Naive B cell (primary cell): Measurements from ENCODE around the gene RBMS1. TPM values are rescaled to one million over a fixed set of nuclear protein-coding genes. Genes with fewer than 3 reads are reported as not detected.
A peak's percentile ranks its signal among the peaks of the same experiment; 100 is the strongest.

Experiments used
- ATAC-seq, 2 donors: fragments of 150-1000 bp; cut with Tn5 transposase; 2 replicates each; pipeline ENCODE4 v1.10.0; 2021; ENCODE audit warnings: low read depth in 2 of 2, mild to moderate bottlenecking in 2 of 2, moderate library complexity in 2 of 2
- DNase-seq: peaks from one replicate; pipeline ENCODE4 v3.0.0; 2022
- H3K27ac Mint-ChIP-seq, 6 donors: one replicate each; pipeline ENCODE4 v1.8.0; 2020 to 2022; ENCODE audit warnings: mild to moderate bottlenecking in 6 of 6, mixed read lengths in 6 of 6, moderate library complexity in 5 of 6, inconsistent platforms in 2 of 6
- H3K27me3 Mint-ChIP-seq, 3 donors: one replicate each; pipeline ENCODE4 v1.8.0; 2021 to 2022; ENCODE audit warnings: mixed read lengths in 3 of 3, mild to moderate bottlenecking in 1 of 3
- H3K36me3 Mint-ChIP-seq, 2 donors: one replicate each; pipeline ENCODE4 v1.8.0; 2020 to 2022; ENCODE audit warnings: mixed read lengths in 2 of 2, inconsistent platforms in 1 of 2, mild to moderate bottlenecking in 1 of 2
- H3K4me1 Mint-ChIP-seq, 3 donors: one replicate each; pipeline ENCODE4 v1.8.0; 2020 to 2022; ENCODE audit warnings: mixed read lengths in 3 of 3, inconsistent platforms in 1 of 3, mild to moderate bottlenecking in 1 of 3, moderate library complexity in 1 of 3
- H3K4me3 Mint-ChIP-seq, 8 donors: one replicate each; pipeline ENCODE4 v1.8.0; 2020 to 2022; ENCODE audit warnings: mild to moderate bottlenecking in 8 of 8, mixed read lengths in 8 of 8, moderate library complexity in 8 of 8, inconsistent platforms in 2 of 8
- H3K9me3 Mint-ChIP-seq, 7 donors: one replicate each; pipeline ENCODE4 v1.8.0; 2020 to 2022; ENCODE audit warnings: mixed read lengths in 7 of 7, mild to moderate bottlenecking in 5 of 7, inconsistent platforms in 2 of 7, moderate library complexity in 1 of 7
- polyA plus RNA-seq, 6 donors: library from polyadenylated mRNA; unstranded; fragments of 300-500 nt; fragmentation: Illumina TruSeq; gene quantifications; one replicate each; pipeline ENCODE4 v1.2.3, GENCODE V29; 2021; ENCODE audit warnings: low read depth in 6 of 6

RBMS1 gene
- polyA plus RNA-seq, 6 donors from 2014 or later: 40.1 to 89.0 (median 49.9) TPM

DNA sequence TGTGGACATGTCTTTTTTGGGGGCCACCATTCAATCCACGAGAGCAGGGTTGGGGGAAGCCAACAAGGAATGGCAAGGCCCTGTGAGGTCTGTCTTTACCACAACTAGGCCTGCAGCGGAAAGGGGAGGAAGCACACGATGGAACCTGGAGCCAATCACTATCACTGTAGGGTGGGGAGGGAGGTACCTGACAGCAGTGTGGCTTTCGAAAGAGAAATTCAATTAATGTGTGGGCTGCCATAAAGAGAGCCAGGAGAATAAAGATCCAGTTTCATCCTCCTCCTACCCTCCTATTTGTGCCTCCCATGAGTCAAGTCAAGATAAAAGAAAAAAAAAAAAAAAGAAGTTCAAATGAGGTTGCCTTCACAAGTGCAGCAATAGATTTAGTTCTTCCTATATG is 18.9 kb upstream of the RBMS1 start:
- DNase-seq: no peak
- ATAC-seq: no peak

DNA sequence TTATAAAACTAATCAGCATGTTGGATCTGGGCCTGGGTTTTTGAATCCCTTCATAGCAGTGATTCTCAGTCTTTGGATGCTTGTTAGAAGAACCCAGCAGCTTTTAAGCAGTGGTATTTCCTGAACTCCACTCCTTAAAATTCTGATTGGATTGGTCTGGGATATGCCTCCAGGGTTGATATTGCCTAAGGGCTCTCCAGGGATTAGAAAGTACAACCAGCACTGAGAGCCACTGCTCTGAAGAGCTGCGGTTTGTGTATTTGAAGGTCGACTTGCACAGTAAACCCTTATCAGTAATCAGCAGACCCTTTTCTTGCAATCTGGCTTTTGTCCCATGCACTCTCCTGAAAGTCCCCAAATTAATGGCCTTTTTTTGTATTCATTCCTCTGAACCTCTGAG is 17.0 kb upstream of the RBMS1 start:
- DNase-seq (no peak), ATAC-seq (no peak)
- Mint-ChIP-seq H3K4me1 (no peaks in the 10 kb centered on the region), H3K4me3 (no peak overlapping the region), H3K36me3 (no peaks in the 10 kb centered on the region), H3K27ac (no peak overlapping the region), H3K9me3 (no peaks in the 10 kb centered on the region), H3K27me3 (peaks cover 0 to 6% (median 0%) of the 10 kb centered on the region in 3 donors)

More for the DNA sequence above, 18.9 kb upstream of the RBMS1 start:
- no peaks in the 10 kb centered on the region for H3K36me3 Mint-ChIP-seq
- no peak overlapping the region for H3K27ac Mint-ChIP-seq
- H3K27me3 Mint-ChIP-seq: peaks cover 0 to 6% (median 3%) of the 10 kb centered on the region in 3 donors
- H3K4me1 Mint-ChIP-seq: no peaks in the 10 kb centered on the region
- no peak overlapping the region for H3K4me3 Mint-ChIP-seq
- H3K9me3 Mint-ChIP-seq: no peaks in the 10 kb centered on the region

DNA sequence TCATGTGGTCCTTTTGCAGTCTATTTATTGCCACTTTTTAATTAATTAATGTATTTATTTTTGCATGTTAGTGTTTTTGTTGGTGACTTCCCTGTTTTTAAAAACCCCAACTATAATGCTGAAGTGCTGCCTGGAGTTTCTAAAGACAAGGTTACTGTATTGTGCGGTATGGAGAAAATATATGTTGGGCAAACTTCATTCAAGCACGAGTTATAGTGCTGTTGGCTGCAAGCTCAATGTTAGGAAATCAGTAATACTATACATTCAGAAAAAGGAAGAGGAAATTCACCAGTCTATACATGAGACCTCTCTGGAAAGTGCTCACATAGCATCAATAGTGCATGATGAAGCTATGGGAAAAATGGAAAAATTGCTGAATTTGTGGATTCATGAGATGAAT is 15.4 kb upstream of the RBMS1 start:
- Mint-ChIP-seq H3K4me1 (no peaks in the 10 kb centered on the region), H3K27ac (no peak overlapping the region), H3K4me3 (no peak overlapping the region), H3K9me3 (no peaks in the 10 kb centered on the region), H3K36me3 (no peaks in the 10 kb centered on the region), H3K27me3 (peaks cover 0 to 6% (median 0%) of the 10 kb centered on the region in 3 donors)
- no peak for DNase-seq
- ATAC-seq: no peak

DNA sequence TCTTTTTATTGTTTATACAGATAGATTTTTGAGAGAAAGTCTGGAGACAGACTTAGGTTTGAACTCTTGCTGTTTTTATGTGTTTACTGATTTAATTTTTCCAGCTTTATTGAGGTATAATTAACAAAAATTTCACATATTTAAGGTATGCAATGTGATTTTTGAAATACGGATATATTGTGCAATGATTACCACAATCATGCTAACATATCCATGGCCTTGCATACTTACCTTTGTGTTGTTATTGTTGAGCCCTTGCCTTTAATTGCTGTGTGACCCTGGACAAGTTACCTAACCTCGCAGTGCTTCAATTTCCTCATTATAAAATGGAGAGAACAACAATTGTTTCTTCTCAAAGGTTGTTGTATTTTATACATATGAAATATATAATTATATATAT is 13.9 kb upstream of the RBMS1 start:
- no peaks in the 10 kb centered on the region for H3K36me3 Mint-ChIP-seq
- no peak overlapping the region for H3K4me3 Mint-ChIP-seq
- no peak for ATAC-seq
- peaks cover 0 to 6% (median 0%) of the 10 kb centered on the region in 3 donors for H3K27me3 Mint-ChIP-seq
- H3K27ac Mint-ChIP-seq: no peak overlapping the region
- DNase-seq: no peak
- H3K9me3 Mint-ChIP-seq: no peaks in the 10 kb centered on the region
- H3K4me1 Mint-ChIP-seq: no peaks in the 10 kb centered on the region

DNA sequence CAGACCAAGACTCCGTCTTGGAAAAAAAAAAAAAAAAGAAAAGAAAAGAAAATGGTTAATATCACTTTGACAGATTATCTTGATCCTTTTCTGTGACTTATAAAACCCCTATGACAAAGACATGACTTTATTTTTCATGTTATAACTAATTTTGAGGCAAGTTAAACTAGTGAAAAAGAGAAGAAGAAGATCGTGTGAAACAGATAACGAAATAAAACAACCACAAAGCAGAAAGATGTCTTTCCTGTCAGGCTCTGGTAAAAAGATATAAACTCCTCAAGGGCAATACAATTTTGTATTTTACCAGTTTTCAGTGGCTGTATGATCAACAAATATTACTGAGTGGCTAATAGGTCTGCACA is 13.4 kb upstream of the RBMS1 start:
- no peak overlapping the region for H3K4me3 Mint-ChIP-seq
- peaks cover 0 to 6% (median 0%) of the 10 kb centered on the region in 3 donors for H3K27me3 Mint-ChIP-seq
- no peaks in the 10 kb centered on the region for H3K4me1 Mint-ChIP-seq
- H3K9me3 Mint-ChIP-seq: no peaks in the 10 kb centered on the region
- no peak for DNase-seq
- no peak for ATAC-seq
- no peak overlapping the region for H3K27ac Mint-ChIP-seq
- H3K36me3 Mint-ChIP-seq: no peaks in the 10 kb centered on the region

DNA sequence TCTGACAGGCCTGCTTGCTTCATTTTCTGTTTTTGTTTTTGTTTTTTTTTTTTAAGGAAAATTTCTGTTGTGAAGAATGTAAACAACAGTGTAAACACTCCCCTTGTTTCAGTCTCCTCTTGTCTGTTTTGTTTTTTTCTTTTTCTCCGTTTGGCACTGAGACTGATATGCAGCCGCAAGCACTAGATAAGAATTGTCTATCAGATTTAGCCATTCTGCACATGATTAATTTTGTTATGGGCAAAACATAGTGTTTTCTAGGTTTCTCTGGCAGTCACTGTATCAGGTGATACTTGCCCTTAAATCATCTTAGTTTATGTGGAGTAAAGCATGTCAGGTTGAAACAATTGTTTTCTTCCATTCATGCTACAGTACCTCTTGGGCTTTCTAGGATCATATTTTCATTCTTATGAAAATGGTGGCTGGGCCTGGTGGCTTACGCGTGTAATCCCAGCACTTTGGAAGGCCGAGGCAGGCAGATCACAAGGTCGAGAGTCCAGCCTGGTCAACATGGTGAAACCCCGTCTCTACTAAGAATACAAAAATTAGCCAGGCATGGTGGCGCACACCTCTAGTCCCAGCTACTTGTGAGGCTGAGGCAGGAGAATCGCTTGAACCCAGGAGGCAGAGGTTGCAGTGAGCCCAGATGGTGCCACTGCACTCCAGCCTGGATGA is 12.9 kb upstream of the RBMS1 start:
- Mint-ChIP-seq H3K4me3 (peak overlapping the region in 1 of 8 donors; percentile 9), H3K27ac (no peak overlapping the region), H3K27me3 (peaks cover 0 to 6% (median 0%) of the 10 kb centered on the region in 3 donors), H3K9me3 (no peaks in the 10 kb centered on the region), H3K4me1 (no peaks in the 10 kb centered on the region), H3K36me3 (no peaks in the 10 kb centered on the region)
- no peak for ATAC-seq
- no peak for DNase-seq

DNA sequence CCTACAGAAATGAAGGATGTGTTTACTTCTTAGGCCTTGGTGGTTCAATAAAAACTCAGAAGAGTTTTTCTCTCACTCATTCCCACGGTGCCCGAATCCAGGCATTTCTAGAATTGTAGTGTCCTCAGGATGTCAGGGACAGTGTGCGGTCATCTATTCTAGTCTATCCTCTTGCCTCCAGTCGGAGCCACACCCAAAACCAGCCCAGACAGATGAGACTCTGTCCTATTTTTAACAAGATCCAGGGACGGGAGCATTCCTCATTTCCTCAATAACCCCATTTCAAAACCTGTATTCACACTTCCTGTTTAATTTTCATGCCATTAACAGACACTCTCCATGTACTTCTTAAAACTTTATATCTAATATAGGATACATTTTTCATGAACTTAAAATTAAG is 11.6 kb upstream of the RBMS1 start:
- Mint-ChIP-seq H3K4me1 (no peaks in the 10 kb centered on the region), H3K27me3 (no peaks in the 10 kb centered on the region), H3K36me3 (no peaks in the 10 kb centered on the region), H3K27ac (no peak overlapping the region), H3K9me3 (no peaks in the 10 kb centered on the region), H3K4me3 (no peak overlapping the region)
- DNase-seq (no peak), ATAC-seq (no peak)

DNA sequence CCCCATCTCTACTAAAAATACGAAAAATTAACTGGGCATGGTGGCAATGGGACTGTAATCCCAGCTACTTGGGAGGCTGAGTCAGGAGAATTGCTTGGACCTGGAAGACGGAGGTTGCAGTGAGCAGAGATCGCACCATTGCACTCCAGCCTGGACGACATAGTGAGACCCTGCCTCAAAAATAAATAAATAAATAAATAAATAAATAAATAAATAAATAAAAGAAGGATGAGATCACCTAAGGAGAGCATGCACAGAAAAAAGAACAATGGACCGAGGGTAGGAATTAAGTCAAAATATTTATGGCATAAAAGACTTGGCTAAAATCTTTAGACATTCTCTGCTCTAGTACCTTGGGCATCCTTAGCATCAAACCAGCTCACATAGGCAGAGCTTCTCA is 8.9 kb upstream of the RBMS1 start:
- Mint-ChIP-seq H3K27ac (no peak overlapping the region), H3K36me3 (no peaks in the 10 kb centered on the region), H3K4me1 (no peaks in the 10 kb centered on the region), H3K4me3 (no peak overlapping the region), H3K27me3 (peaks cover 0 to 4% (median 0%) of the 10 kb centered on the region in 3 donors), H3K9me3 (no peaks in the 10 kb centered on the region)
- DNase-seq (no peak), ATAC-seq (no peak)

DNA sequence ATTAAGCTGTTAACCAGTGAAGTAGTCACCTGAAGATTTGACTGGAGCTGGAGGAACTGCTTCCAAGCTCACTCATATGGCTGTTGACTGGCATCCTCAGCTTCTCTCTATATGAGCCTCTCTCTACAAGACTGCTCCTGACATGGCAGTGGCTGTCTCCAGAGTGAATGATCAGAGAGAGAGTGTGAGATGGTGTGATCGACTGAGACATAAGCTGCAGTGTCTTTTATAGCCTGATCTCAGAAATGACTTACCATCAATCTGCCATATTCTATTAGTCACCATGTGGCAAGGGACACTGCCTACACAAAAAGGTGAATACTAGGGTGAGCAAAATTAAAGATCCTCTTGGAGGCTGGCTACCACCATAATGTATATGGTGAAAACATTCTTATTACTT is 7.8 kb upstream of the RBMS1 start:
- H3K36me3 Mint-ChIP-seq: no peaks in the 10 kb centered on the region

DNA sequence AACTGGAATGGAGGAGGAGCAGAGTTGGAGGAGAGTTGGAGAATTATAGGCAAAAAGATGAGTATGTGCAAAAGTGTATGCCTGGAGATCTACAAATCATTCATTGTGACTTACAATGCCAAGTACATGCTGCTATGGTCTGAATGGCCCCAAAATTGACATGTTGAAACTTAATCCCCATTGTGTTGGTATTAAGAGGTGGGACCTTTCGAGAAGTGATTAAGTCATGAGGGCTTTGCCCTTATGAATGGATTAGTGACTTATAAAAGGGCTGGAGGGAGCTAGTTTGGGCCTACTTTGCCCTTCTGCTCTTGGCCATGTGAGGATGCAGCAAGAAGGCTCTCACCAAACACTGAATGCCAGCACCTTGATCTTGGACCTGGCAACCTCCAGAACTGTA is 6.3 kb upstream of the RBMS1 start:
- Mint-ChIP-seq H3K4me3 (no peak overlapping the region), H3K4me1 (no peaks in the 10 kb centered on the region), H3K36me3 (no peaks in the 10 kb centered on the region), H3K27ac (no peak overlapping the region), H3K9me3 (no peaks in the 10 kb centered on the region), H3K27me3 (peaks cover 10 to 15% (median 13%) of the 10 kb centered on the region in 3 donors)
- ATAC-seq: no peak
- no peak for DNase-seq

More for the DNA sequence above, 7.8 kb upstream of the RBMS1 start:
- Mint-ChIP-seq H3K4me3 (no peak overlapping the region), H3K27me3 (peaks cover 0 to 8% (median 4%) of the 10 kb centered on the region in 3 donors), H3K4me1 (no peaks in the 10 kb centered on the region), H3K9me3 (no peaks in the 10 kb centered on the region), H3K27ac (no peak overlapping the region)
- ATAC-seq (no peak), DNase-seq (no peak)

DNA sequence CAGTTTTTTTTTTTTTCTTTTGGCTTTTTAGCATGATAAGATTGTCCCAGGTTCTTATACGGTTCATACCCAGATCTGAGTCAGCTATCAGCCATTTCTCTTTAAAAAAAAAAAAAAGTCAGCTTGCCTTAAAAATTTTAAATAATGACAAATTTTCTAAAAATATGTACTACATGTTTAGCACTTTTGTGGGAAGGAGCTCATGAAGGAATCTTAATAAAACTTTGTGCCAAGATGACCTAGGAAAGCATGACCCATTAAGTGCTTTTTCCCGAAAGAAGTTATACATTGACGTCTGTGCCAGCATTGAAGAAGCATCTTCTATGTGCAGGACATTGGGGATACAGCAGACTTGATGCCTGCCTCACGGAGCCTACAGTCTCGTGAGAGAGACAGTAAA is 4.5 kb upstream of the RBMS1 start:
- DNase-seq: no peak
- no peaks in the 10 kb centered on the region for H3K36me3 Mint-ChIP-seq
- peaks cover 3 to 14% (median 3%) of the 10 kb centered on the region in 3 donors for H3K4me1 Mint-ChIP-seq
- no peak overlapping the region for H3K27ac Mint-ChIP-seq
- H3K4me3 Mint-ChIP-seq: no peak overlapping the region
- peaks cover 22 to 28% (median 27%) of the 10 kb centered on the region in 3 donors for H3K27me3 Mint-ChIP-seq
- no peak for ATAC-seq
- H3K9me3 Mint-ChIP-seq: no peaks in the 10 kb centered on the region

DNA sequence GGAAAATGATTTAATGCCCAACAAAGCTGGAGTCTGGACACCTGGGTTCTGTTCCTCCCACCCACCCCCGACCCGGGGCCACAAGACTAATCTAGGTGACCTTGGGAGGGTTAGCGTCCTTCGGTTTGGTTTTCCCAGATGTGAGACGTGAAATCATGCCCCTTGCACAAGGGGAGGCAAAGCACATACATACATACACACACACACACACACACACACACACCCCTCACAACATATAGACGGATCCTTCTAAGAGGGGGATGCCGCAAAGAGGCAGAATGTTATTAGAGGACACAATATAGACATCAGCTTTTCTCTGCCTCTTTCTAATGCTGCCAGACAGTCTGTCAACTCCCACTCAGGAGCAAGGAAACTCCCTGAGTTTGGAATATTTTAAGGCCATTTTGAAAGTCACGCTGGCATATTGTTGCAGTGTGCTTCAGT is 616 bp upstream of the RBMS1 start:
- H3K27ac Mint-ChIP-seq: no peak overlapping the region
- DNase-seq: no peak

DNA sequence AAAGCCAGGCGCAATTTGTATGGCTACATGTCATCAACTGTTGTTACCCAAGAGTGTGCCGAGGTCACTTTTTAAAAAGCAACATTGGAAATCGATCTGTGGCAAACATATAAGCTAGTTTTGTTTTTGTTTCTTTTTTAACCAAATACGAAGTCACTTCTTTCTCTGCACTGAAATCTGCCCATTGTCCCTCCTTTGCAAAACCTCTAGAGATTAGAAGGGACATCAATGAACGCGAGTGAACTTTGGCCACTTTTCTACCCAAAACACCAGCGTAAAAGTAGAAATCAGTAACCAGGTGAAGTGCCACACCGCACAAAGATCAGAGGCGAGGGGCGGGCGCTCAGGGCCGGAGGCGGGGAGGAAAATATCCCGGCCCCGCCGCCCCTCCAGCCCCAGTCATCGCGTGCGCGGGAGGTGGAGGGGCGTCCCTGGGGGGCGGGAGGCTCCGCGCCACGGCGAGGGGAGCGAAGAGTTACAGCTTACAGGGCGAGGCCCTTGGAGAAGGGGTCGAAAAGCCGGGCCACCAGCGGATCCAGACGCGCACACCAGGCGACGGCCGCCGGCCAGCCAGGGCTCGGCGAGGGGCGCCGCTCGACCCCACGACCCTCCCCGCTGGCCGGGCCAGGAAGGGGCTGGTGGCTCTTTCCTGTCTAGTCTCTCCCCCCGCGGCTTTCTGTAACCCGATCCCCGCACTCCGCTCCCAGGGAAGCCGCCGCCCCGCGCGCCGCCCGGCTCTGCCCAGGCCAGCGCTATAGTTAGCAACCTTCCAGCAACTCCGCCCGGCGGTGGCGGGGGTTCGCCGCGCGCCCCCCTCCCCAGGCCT is 993 bp downstream of the RBMS1 start:
- Mint-ChIP-seq H3K4me3 (peak overlapping the region; percentile 83 to 92 (median 88)), H3K36me3 (no peaks in the 10 kb centered on the region), H3K9me3 (no peaks in the 10 kb centered on the region), H3K4me1 (peaks cover 3 to 21% (median 6%) of the 10 kb centered on the region in 3 donors), H3K27me3 (peaks cover 42 to 54% (median 44%) of the 10 kb centered on the region in 3 donors), H3K27ac (peak overlapping the region in 2 of 6 donors; percentile 53 to 60)
- ATAC-seq (peak; percentile 39 to 52), DNase-seq (peak; percentile 4)

More for the DNA sequence above, 616 bp upstream of the RBMS1 start:
- Mint-ChIP-seq H3K9me3 (no peaks in the 10 kb centered on the region), H3K4me3 (peak overlapping the region; percentile 77 to 92 (median 83)), H3K4me1 (peaks cover 3 to 21% (median 6%) of the 10 kb centered on the region in 3 donors), H3K27me3 (peaks cover 42 to 52% (median 48%) of the 10 kb centered on the region in 3 donors), H3K36me3 (no peaks in the 10 kb centered on the region)
- no peak for ATAC-seq

DNA sequence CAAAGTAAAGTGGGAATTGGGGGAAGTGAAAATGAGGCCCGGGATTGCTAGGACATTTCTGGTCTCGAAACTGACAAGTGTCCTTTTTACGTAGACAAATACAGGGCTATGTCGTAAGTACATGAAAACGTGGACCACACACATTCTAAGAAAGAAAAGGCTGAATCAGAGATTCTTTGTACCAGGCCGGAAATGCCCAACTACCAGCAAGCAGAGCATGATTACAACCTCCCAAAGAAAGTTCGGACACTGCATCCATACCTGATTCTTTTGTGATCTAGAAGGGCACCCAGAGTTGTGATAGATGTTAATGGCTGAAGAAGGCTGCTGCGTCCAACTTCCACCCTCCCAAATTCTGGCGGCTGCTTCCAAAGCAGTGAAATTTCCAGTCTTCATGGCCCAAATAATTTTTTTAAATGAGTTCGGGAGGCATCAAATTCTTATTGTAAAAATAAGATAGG is 1.7 kb downstream of the RBMS1 start:
- H3K27ac Mint-ChIP-seq: no peak overlapping the region

More for the DNA sequence above, 1.7 kb downstream of the RBMS1 start:
- no peak for ATAC-seq
- Mint-ChIP-seq H3K27me3 (peaks cover 41 to 60% (median 44%) of the 10 kb centered on the region in 3 donors), H3K36me3 (no peaks in the 10 kb centered on the region), H3K9me3 (no peaks in the 10 kb centered on the region), H3K4me3 (peak overlapping the region; percentile 78 to 90 (median 86)), H3K4me1 (peaks cover 3 to 21% (median 6%) of the 10 kb centered on the region in 3 donors)
- no peak for DNase-seq
